IMR-90 (cell line): Measurements from ENCODE around the gene PALLD. TPM values are rescaled to one million over a fixed set of nuclear protein-coding genes. Genes with fewer than 3 reads are reported as not detected.

Source experiments
- ATAC-seq: fragments of 200-7000 bp; cut with Tn5 transposase; 2 replicates; pipeline ENCODE4 v1.9.1; 2020; ENCODE audit warnings: low read depth, mild to moderate bottlenecking, moderate library complexity
- BruUV-seq: library from RNA; stranded (reverse); fragments of 400-500 nt; replicated peaks from 2 replicates; lab custom pipeline; 2021; lab: Mats Ljungman, UMichigan
- CTCF ChIA-PET: fragments of 300-600 bp; formaldehyde crosslinking; extraction: SDS; loops from one replicate; lab custom pipeline; 2021; ENCODE audit warnings: antibody characterized with exemption; lab: Yijun Ruan, JAX
- POLR2A ChIA-PET: fragments of 300-600 bp; sonication (Branson Sonifier 250); formaldehyde crosslinking; loops from one replicate; lab custom pipeline; 2022; ENCODE audit warnings: antibody characterized with exemption; ENCODE audit not compliant: unreplicated experiment; lab: Charles Lee
- DNase-seq: peaks from one replicate; pipeline ENCODE4 v3.0.0; 2013
- H2AFZ ChIP-seq: replicated peaks from 2 replicates; pipeline ENCODE3; 2013; ENCODE audit warnings: low read length, mild to moderate bottlenecking; ENCODE audit not compliant: poor library complexity
- H2AK5ac ChIP-seq: 2 replicates; pipeline ENCODE4 v1.6.1; 2013; ENCODE audit warnings: low read depth, low read length, inconsistent platforms
- H2AK9ac ChIP-seq: replicated peaks from 2 replicates; pipeline ENCODE3; 2013; ENCODE audit warnings: mild to moderate bottlenecking, low read depth, low read length, moderate library complexity; ENCODE audit not compliant: poor library complexity
- H2BK120ac ChIP-seq: 2 replicates; pipeline ENCODE4 v1.6.1; 2013; ENCODE audit warnings: low read depth, low read length, inconsistent platforms
- H2BK15ac ChIP-seq: 3 replicates; pipeline ENCODE4 v1.6.1; 2013; ENCODE audit warnings: low read depth, low read length, inconsistent platforms
- H2BK20ac ChIP-seq: 2 replicates; pipeline ENCODE4 v1.6.1; 2013; ENCODE audit warnings: low read depth, mild to moderate bottlenecking, inconsistent platforms, low read length, moderate library complexity
- H2BK5ac ChIP-seq: 2 replicates; pipeline ENCODE4 v1.6.1; 2013; ENCODE audit warnings: mild to moderate bottlenecking, low read depth, low read length, inconsistent platforms; ENCODE audit not compliant: poor library complexity, severe bottlenecking
- H3K14ac ChIP-seq: replicated peaks from 2 replicates; pipeline ENCODE4 v1.6.1; 2013; ENCODE audit warnings: low read depth, low read length, inconsistent platforms
- H3K18ac ChIP-seq: 2 replicates; pipeline ENCODE4 v1.6.1; 2013; ENCODE audit warnings: low read depth, low read length, control low read depth
- H3K23ac ChIP-seq: 2 replicates; pipeline ENCODE4 v1.6.1; 2013; ENCODE audit warnings: low read depth, low read length, inconsistent platforms
- H3K27ac ChIP-seq: 2 replicates; pipeline ENCODE4 v1.5.1; 2013; ENCODE audit warnings: mild to moderate bottlenecking, control low read depth, low read length; ENCODE audit not compliant: insufficient read depth
- H3K27me3 ChIP-seq: 2 replicates; pipeline ENCODE4 v1.6.1; 2013; ENCODE audit warnings: low read length; ENCODE audit not compliant: control insufficient read depth, insufficient read depth
- H3K36me3 ChIP-seq: 2 replicates; pipeline ENCODE4 v1.6.1; 2013; ENCODE audit warnings: low read length, mixed read lengths; ENCODE audit not compliant: control insufficient read depth, insufficient read depth
- H3K4ac ChIP-seq: 2 replicates; pipeline ENCODE4 v1.6.1; 2013; ENCODE audit warnings: low read depth, low read length, inconsistent platforms
- H3K4me1 ChIP-seq: 2 replicates; pipeline ENCODE4 v1.6.1; 2013; ENCODE audit warnings: low read length, mixed read lengths; ENCODE audit not compliant: control insufficient read depth, insufficient read depth
- H3K4me2 ChIP-seq: 2 replicates; pipeline ENCODE4 v1.6.1; 2013; ENCODE audit warnings: low read depth, mild to moderate bottlenecking, control low read depth, low read length, moderate library complexity
- H3K4me3 ChIP-seq: 2 replicates; pipeline ENCODE4 v1.5.1; 2013; ENCODE audit warnings: low read depth, mild to moderate bottlenecking, control low read depth, low read length, moderate library complexity; ENCODE audit not compliant: insufficient read depth
- H3K56ac ChIP-seq: 2 replicates; pipeline ENCODE4 v1.6.1; 2013; ENCODE audit warnings: low read length, inconsistent platforms; ENCODE audit not compliant: insufficient read depth; ENCODE audit errors: extremely low read depth
- H3K79me1 ChIP-seq, 2 experiments: 2 replicates each; pipeline ENCODE4 v1.6.1; 2013; ENCODE audit warnings: low read length in 2 of 2, inconsistent platforms in 1 of 2, low read depth in 1 of 2
- H3K9ac ChIP-seq: 2 replicates; pipeline ENCODE4 v1.6.1; 2013; ENCODE audit warnings: low read depth, low read length, control low read depth
- H3K9me1 ChIP-seq: 2 replicates; pipeline ENCODE4 v1.6.1; 2013; ENCODE audit warnings: low read length, inconsistent platforms; ENCODE audit not compliant: insufficient read depth
- H3K9me3 ChIP-seq: 2 replicates; pipeline ENCODE4 v1.6.1; 2013; ENCODE audit warnings: low read length; ENCODE audit not compliant: control insufficient read depth, insufficient read depth
- H4K20me1 ChIP-seq: 2 replicates; pipeline ENCODE4 v1.6.1; 2013; ENCODE audit warnings: low read length, inconsistent platforms; ENCODE audit not compliant: insufficient read depth
- H4K5ac ChIP-seq: 2 replicates; pipeline ENCODE4 v1.6.1; 2013; ENCODE audit warnings: mild to moderate bottlenecking, low read depth, low read length, control low read depth
- H4K8ac ChIP-seq, 2 experiments: 2 replicates each; pipeline ENCODE4 v1.6.1; 2013; ENCODE audit warnings: low read depth in 2 of 2, low read length in 2 of 2, control low read depth in 1 of 2, inconsistent platforms in 1 of 2
- H4K91ac ChIP-seq: 2 replicates; pipeline ENCODE4 v1.6.1; 2013; ENCODE audit warnings: low read depth, low read length, inconsistent platforms; ENCODE audit not compliant: insufficient read depth
- CEBPB ChIP-seq: IDR thresholded peaks from 2 replicates; pipeline ENCODE4 v1.6.1; 2012; ENCODE audit warnings: low read depth, low read length, improper control_type of control experiment
- dilution Hi-C: fragments of 300-500 bp; cut with HindIII; formaldehyde crosslinking; loops from one replicate; pipeline ENCODE4 v1.14.3; 2018; ENCODE audit warnings: low sequenced_read_pairs; ENCODE audit not compliant: unreplicated experiment
- in situ Hi-C: fragments of 300-500 bp; cut with MboI; formaldehyde crosslinking; loops from 3 replicates; pipeline ENCODE4 v1.14.3; 2019; ENCODE audit warnings: low sequenced_read_pairs, inconsistent platforms, mixed read lengths
- intact Hi-C: fragments of 100-400 bp; cut with micrococcal nuclease; formaldehyde crosslinking; loops from 2 replicates; pipeline ENCODE4 v1.10.0; 2022
- polyA plus RNA-seq, 3 experiments: library from polyadenylated mRNA; depleted of rRNA; stranded (reverse); fragments of >200 nt; gene quantifications; 2 replicates each; pipeline ENCODE4 v1.2.3, GENCODE V29; 2012; ENCODE audit warnings: low replicate concordance in 1 of 3
- total RNA-seq: library from RNA; depleted of rRNA; stranded (reverse); fragments of >200 nt; gene quantifications from 2 replicates; pipeline ENCODE4 v1.2.3, GENCODE V29; 2012
- TF ChIP-seq, protein P1 (sequence below): fragments of 150-350 bp; IDR thresholded peaks from 2 replicates; pipeline ENCODE4 v1.6.1; 2016; ENCODE audit warnings: low read depth, mild to moderate bottlenecking, low read length, moderate library complexity, borderline replicate concordance

PALLD gene
- total and polyA plus RNA-seq, 2 of the 4 experiments (the other 2 are of a cell fraction) = 91.0 to 91.9 TPM

DNA sequence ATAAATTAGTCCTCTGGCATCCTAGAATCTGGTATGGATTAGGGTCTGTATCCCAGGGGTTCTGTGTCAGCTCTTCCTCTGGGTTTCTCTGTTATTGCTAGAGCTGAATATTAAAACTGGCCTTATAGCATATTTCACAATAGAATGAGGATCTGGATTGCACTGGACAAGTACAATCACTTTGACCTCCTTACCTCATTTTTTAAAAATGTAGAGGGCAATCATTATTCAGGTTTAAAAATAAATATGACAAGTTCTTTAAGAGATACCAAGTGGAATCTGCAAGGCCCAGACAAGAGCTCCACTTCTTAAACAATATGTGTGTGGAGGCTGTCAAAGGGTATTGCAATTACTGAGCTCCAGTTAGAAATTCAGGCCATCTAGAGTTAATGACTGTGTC lies 1.4 kb downstream of the PALLD start:
- in situ Hi-C loops (no loop called here), intact Hi-C loops (no loop called here), dilution Hi-C loops (no loop called here)
- no peak overlapping the region for H2BK20ac ChIP-seq
- H4K20me1 ChIP-seq = no peaks in the 10 kb centered on the region
- H3K79me1 ChIP-seq = no peaks in the 10 kb centered on the region
- no peak for ATAC-seq
- no peaks in the 10 kb centered on the region for H3K36me3 ChIP-seq
- no peak overlapping the region for H2BK15ac ChIP-seq
- H3K4ac ChIP-seq = no peak overlapping the region
- ChIA-PET POLR2A (no interaction called here), CTCF (interaction anchor here (1.6 kb wide), 1 partner anchor 8 kb away, joined by 3 read pairs; no protein-coding TSS in a partner anchor)
- H2BK120ac ChIP-seq = no peak overlapping the region
- no TSS peak for BruUV-seq
- TF ChIP-seq, protein P1, sequence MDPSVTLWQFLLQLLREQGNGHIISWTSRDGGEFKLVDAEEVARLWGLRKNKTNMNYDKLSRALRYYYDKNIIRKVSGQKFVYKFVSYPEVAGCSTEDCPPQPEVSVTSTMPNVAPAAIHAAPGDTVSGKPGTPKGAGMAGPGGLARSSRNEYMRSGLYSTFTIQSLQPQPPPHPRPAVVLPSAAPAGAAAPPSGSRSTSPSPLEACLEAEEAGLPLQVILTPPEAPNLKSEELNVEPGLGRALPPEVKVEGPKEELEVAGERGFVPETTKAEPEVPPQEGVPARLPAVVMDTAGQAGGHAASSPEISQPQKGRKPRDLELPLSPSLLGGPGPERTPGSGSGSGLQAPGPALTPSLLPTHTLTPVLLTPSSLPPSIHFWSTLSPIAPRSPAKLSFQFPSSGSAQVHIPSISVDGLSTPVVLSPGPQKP = no peak
- peak; percentile 72 for TF ChIP-seq CEBPB
- no peak overlapping the region for H2AK5ac ChIP-seq
- no peaks in the 10 kb centered on the region for H3K9me1 ChIP-seq
- H3K27ac ChIP-seq = no peak overlapping the region
- H3K4me2 ChIP-seq = no peak overlapping the region
- no peak overlapping the region for H4K91ac ChIP-seq
- no peak overlapping the region for H3K56ac ChIP-seq
- no peak overlapping the region for H2AFZ ChIP-seq
- H3K4me3 ChIP-seq = no peak overlapping the region
- H3K9me3 ChIP-seq = no peaks in the 10 kb centered on the region
- H3K9ac ChIP-seq = no peak overlapping the region
- no peak overlapping the region for H4K5ac ChIP-seq
- no peaks in the 10 kb centered on the region for H3K27me3 ChIP-seq
- no peak overlapping the region for H3K18ac ChIP-seq
- H4K8ac ChIP-seq = no peak overlapping the region
- no peak overlapping the region for H2AK9ac ChIP-seq
- peak; percentile 16 for DNase-seq
- H3K4me1 ChIP-seq = no peaks in the 10 kb centered on the region; the same call in 1 of the 2 replicates
- H3K14ac ChIP-seq = no peak overlapping the region
- H2BK5ac ChIP-seq = no peak overlapping the region
- H3K23ac ChIP-seq = no peak overlapping the region
